Tracheal epithelial cell (primary cell): ENCODE data around the gene DUXA. TPM values are rescaled to one million over a fixed set of nuclear protein-coding genes. Genes with fewer than 3 reads are reported as not detected.

ENCODE experiments used
- total RNA-seq: library from RNA; depleted of rRNA; stranded (reverse); fragments of >200 nt; gene quantifications from 2 replicates; pipeline ENCODE4 v1.2.1, GENCODE V29; 2014

The DUXA gene
- not detected in 2 replicates for total RNA-seq

DNA sequence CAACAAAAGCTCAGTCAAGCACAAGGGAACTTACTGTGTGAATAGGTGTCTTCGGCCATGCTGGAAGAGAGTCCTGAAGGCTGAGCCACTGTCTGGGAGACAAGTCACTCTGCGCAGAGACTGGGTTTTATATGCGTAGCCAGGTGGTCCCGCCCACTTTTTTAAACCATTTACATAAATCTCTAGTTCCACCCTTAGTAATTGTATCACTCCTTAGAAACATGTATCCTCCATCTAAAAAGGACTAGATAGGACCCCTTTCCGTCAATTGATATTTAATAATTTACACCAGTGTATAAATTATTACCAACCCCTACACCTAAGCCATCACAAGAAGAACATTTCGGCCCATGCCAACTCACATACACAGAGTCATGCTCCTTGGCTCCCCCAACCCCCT is at the start of gene DUXA:
DUXA (minus strand) TSS at position 101 of the 400 bp plus-strand sequence; CDS start at position 59, 42 bp downstream.

DNA sequence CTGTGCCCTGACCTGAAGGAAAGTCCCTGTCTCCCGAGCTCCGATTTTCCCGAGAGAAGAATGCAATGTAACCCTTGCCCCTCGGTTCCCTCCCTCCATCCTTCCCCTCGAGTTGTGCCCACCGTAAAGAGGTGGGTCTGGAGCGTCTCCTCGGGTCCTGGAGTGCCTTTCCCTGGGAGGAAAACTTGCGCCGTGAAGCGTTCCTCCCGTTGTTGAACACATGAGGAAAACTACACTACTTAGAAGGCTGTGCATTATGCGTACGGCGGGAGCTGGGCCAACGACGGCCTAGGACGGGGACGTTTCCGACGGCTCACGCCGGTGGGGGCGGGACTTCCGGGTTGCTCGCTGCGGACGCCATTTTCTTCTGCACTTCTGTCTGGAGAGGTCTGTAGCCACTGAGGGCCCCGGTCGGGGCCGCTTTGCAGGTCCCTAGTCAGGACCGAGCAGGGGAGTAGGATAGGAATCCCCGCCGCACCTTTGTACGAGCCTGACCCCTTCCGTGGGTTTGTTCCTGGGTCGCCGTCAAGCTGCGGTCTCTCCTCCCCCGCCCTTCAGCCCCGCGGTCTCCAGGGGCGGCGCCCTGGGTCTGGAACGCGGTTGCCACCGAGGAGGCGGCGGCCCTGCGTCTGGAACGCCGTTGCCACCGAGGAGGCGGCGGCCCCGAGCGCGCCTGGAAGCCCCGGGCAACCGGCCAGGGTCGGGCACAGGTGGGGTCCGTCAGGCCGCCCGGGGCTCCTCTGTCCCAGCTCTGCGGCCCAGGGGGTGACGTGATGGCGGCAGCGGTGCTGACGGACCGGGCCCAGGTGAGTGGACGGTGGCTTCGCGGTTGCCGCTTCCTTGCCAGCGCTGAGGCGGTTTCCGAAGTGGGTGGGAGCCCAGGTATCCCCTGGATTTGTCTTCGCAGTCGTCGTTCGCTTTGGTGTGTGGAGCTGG is 24.1 kb upstream of the DUXA start, which contains the start of gene ZNF264:
ZNF264 (plus strand) TSS at position 360 of the 936 bp plus-strand sequence; CDS start at position 774, 414 bp downstream.

Other genes starting within 250 kb of the DUXA start
- gene USP29, start 47.5 kb downstream of the DUXA start, total RNA-seq = not detected in 2 replicates
- not detected in 2 replicates for gene ZIM3, start 22.3 kb downstream of the DUXA start, total RNA-seq
- gene ZNF264, start 24.0 kb upstream of the DUXA start, total RNA-seq = 46.5 and 70.4 TPM in 2 replicates
- 0.48 and 0.85 TPM in 2 replicates for gene AURKC, start 63.5 kb upstream of the DUXA start, total RNA-seq
- gene ZNF805, start 73.1 kb upstream of the DUXA start, total RNA-seq = 26.4 and 30.8 TPM in 2 replicates
- gene ZNF460, start 113.0 kb upstream of the DUXA start, total RNA-seq = 97.6 and 134 TPM in 2 replicates
- 10.4 and 11.3 TPM in 2 replicates for gene ZNF543, start 153.0 kb upstream of the DUXA start, total RNA-seq
- gene ZNF304, start 183.8 kb upstream of the DUXA start, total RNA-seq = 8.9 and 10.9 TPM in 2 replicates
- 13.0 and 18.3 TPM in 2 replicates for gene TRAPPC2B, start 196.1 kb upstream of the DUXA start, total RNA-seq
- gene ZNF547, start 196.1 kb upstream of the DUXA start, total RNA-seq = 1.3 and 3.1 TPM in 2 replicates
- gene ZNF548, start 222.4 kb upstream of the DUXA start, total RNA-seq = 16.9 and 26.2 TPM in 2 replicates
- 6.8 and 8.0 TPM in 2 replicates for gene ZNF17, start 243.7 kb upstream of the DUXA start, total RNA-seq